ENCODE results near the gene ASZ1. TPM values are rescaled to one million over a fixed set of nuclear protein-coding genes. Genes with fewer than 3 reads are reported as not detected.

ASZ1 gene
- total RNA-seq, 1 experiment from 2014 or later: not detected

GRCh38 chr7:117401293-117402002, 25.8 kb downstream of the ASZ1 start:
- Histone ChIP-seq H3K9me3 (ENCODE audit: control insufficient read depth in 1 of 2, insufficient read depth in 1 of 2, low read depth in 1 of 2, low read length in 2 of 2) (no peaks in the 10 kb centered on the region), H3K9ac (ENCODE audit: low read length) (no peak overlapping the region), H3K4me3 (replicated peaks in 1 of 2; ENCODE audit: low read depth in 1 of 2, low read length in 2 of 2) (no peak overlapping the region), H3K4me1 (ENCODE audit: control insufficient read depth in 1 of 2, insufficient read depth in 2 of 2, low read length in 2 of 2) (no peaks in the 10 kb centered on the region), H3K9me2 (ENCODE audit: insufficient read depth) (no peaks in the 10 kb centered on the region), H3K36me3 (ENCODE audit: control insufficient read depth in 1 of 2, insufficient read depth in 2 of 2, low read length in 2 of 2) (no peaks in the 10 kb centered on the region), H4K20me1 (ENCODE audit: insufficient read depth) (no peaks in the 10 kb centered on the region), H2AFZ (ENCODE audit: low read depth, low read length, poor library complexity, severe bottlenecking) (no peak overlapping the region), H3K27me3 (ENCODE audit: insufficient read depth, low read length) (no peaks in the 10 kb centered on the region), H3K79me2 (ENCODE audit: insufficient read depth, low read length) (no peaks in the 10 kb centered on the region), H3K27ac (ENCODE audit: low read depth, low read length) (no peak overlapping the region), H3K4me2 (ENCODE audit: low read length) (no peak overlapping the region)
- no peak for DNase-seq (ENCODE audit: low read depth, low spot score)
- ATAC-seq: peak; percentile 72
- TF ChIP-seq, protein P1, sequence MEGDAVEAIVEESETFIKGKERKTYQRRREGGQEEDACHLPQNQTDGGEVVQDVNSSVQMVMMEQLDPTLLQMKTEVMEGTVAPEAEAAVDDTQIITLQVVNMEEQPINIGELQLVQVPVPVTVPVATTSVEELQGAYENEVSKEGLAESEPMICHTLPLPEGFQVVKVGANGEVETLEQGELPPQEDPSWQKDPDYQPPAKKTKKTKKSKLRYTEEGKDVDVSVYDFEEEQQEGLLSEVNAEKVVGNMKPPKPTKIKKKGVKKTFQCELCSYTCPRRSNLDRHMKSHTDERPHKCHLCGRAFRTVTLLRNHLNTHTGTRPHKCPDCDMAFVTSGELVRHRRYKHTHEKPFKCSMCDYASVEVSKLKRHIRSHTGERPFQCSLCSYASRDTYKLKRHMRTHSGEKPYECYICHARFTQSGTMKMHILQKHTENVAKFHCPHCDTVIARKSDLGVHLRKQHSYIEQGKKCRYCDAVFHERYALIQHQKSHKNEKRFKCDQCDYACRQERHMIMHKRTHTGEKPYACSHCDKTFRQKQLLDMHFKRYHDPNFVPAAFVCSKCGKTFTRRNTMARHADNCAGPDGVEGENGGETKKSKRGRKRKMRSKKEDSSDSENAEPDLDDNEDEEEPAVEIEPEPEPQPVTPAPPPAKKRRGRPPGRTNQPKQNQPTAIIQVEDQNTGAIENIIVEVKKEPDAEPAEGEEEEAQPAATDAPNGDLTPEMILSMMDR (IDR thresholded peaks at IDR 0.05 in 2 of 3, conservative IDR thresholded peaks at IDR 0.05 in 1 of 3; ENCODE audit: borderline replicate concordance in 1 of 3, insufficient read depth in 1 of 3, low read depth in 2 of 3, low read length in 2 of 3): peak in 2 of 3 experiments; percentile 42 to 52; a peak in 4 of 6 replicates
- TF ChIP-seq, protein P2, sequence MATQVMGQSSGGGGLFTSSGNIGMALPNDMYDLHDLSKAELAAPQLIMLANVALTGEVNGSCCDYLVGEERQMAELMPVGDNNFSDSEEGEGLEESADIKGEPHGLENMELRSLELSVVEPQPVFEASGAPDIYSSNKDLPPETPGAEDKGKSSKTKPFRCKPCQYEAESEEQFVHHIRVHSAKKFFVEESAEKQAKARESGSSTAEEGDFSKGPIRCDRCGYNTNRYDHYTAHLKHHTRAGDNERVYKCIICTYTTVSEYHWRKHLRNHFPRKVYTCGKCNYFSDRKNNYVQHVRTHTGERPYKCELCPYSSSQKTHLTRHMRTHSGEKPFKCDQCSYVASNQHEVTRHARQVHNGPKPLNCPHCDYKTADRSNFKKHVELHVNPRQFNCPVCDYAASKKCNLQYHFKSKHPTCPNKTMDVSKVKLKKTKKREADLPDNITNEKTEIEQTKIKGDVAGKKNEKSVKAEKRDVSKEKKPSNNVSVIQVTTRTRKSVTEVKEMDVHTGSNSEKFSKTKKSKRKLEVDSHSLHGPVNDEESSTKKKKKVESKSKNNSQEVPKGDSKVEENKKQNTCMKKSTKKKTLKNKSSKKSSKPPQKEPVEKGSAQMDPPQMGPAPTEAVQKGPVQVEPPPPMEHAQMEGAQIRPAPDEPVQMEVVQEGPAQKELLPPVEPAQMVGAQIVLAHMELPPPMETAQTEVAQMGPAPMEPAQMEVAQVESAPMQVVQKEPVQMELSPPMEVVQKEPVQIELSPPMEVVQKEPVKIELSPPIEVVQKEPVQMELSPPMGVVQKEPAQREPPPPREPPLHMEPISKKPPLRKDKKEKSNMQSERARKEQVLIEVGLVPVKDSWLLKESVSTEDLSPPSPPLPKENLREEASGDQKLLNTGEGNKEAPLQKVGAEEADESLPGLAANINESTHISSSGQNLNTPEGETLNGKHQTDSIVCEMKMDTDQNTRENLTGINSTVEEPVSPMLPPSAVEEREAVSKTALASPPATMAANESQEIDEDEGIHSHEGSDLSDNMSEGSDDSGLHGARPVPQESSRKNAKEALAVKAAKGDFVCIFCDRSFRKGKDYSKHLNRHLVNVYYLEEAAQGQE (IDR thresholded peaks at IDR 0.05; ENCODE audit: low read depth): no peak
- intact Hi-C loops (cut with micrococcal nuclease): loop anchor here (2.0 kb wide), 2 partner anchors 271 to 751 kb away; no protein-coding TSS in a partner anchor
- BruUV-seq (replicated peaks): no TSS peak
- ChIA-PET CTCF (interaction anchor here (1.0 to 3.1 kb wide), 3 partner anchors 57 to 327 kb away, joined by 3 to 18 read pairs (median 3); no protein-coding TSS in a partner anchor), RAD21 (ENCODE audit: low non-redundant PET in 1 of 2, low total read pairs in 2 of 2, uncharacterized antibody in 2 of 2, unreplicated experiment in 2 of 2) (interaction anchor here in 1 of 2 experiments (1.0 kb wide), 1 partner anchor 314 kb away, joined by 3 read pairs; no protein-coding TSS in a partner anchor), POLR2A (no interaction called here)

Measured in HCT116 (cell line).